HG02763 (cell line): ENCODE data around the gene JAM3.

Experiments used
- ATAC-seq: cut with Tn5 transposase; IDR thresholded peaks from one replicate; pipeline ENCODE4 v1.9.1; 2021; ENCODE audit warnings: mild to moderate bottlenecking, moderate library complexity; ENCODE audit not compliant: unreplicated experiment

The JAM3 gene

GRCh38 chr11:134142536-134142935, 73.7 kb downstream of the JAM3 start:
- no peak for ATAC-seq

- no peak for ATAC-seq
These were observed 74.9 kb downstream of the JAM3 start for GRCh38 chr11:134143801-134144200.

DNA sequence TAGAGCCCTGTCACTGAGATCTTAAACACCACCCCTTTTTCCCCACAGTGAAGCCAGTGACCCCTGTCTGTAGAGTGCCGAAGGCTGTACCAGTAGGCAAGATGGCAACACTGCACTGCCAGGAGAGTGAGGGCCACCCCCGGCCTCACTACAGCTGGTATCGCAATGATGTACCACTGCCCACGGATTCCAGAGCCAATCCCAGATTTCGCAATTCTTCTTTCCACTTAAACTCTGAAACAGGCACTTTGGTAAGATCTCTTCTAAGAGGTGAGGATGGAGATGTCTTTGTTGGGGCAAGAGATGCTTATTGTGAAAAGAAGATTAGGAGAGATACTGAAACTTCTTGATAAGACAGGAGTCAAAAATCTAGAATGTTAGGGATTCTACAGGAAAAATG, 75.9 kb downstream of the JAM3 start:
- ATAC-seq = no peak

- no peak for ATAC-seq
These were observed 76.8 kb downstream of the JAM3 start for GRCh38 chr11:134145715-134146114.

DNA sequence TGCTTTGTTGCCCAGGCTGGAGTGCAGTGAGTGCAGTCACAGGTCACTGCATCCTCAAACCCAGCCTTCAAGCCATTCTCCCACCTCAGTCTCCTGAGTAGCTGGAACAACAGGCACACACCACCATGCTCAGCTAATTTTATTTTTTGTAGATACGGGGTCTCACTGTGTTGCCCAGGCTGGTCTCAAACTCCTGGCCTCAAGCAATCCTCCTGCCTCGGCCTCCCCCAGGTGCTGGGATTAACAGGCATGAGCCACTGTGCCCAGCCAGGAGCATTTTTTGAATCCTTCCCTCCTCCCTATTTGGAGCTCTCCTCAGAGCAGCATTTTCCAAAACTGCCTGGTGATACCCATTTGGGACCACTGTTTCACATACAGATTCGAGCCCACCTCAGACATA, 77.7 kb downstream of the JAM3 start:
- no peak for ATAC-seq

GRCh38 chr11:134149371-134149770, 80.5 kb downstream of the JAM3 start:
- no peak for ATAC-seq

GRCh38 chr11:134150195-134150903, 81.5 kb downstream of the JAM3 start:
- ATAC-seq = no peak

DNA sequence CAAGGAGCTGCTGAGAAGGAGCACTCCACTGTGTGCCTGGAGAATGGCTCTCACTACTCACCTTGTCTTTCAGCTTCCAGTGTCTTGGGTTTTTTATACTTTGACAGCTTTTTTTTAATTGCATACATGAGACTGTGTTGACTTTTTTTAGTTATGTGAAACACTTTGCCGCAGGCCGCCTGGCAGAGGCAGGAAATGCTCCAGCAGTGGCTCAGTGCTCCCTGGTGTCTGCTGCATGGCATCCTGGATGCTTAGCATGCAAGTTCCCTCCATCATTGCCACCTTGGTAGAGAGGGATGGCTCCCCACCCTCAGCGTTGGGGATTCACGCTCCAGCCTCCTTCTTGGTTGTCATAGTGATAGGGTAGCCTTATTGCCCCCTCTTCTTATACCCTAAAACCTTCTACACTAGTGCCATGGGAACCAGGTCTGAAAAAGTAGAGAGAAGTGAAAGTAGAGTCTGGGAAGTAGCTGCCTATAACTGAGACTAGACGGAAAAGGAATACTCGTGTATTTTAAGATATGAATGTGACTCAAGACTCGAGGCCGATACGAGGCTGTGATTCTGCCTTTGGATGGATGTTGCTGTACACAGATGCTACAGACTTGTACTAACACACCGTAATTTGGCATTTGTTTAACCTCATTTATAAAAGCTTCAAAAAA, 82.3 kb downstream of the JAM3 start:
- no peak for ATAC-seq

- no peak for ATAC-seq
These were observed 83.8 kb downstream of the JAM3 start for GRCh38 chr11:134152696-134153095.

GRCh38 chr11:134153147-134153905, 84.5 kb downstream of the JAM3 start:
- no peak for ATAC-seq

GRCh38 chr11:134154441-134154840, 85.6 kb downstream of the JAM3 start:
- no peak for ATAC-seq

DNA sequence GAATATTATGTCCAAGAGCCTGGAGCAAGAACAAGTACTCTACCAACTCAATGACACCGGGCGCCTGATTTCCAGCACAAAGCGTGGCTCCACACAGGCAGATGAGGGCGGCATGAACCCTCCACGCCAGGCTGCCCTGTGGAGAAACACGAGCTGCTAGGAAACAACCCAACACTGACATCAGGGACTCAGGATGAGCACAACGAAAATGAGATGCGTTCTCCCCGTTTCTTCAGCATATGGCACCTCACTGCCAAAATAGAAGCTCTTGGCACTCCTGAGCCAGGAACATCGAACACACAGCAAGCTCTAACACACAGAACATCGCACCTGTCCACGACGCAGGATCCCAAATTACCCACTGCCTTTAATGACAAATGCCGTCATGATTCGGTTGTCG, 86.6 kb downstream of the JAM3 start:
- ATAC-seq = no peak

GRCh38 chr11:134155946-134156865, 87.3 kb downstream of the JAM3 start:
- ATAC-seq = no peak

GRCh38 chr11:134157451-134157850, 88.6 kb downstream of the JAM3 start:
- no peak for ATAC-seq

GRCh38 chr11:134158023-134158422, 89.2 kb downstream of the JAM3 start:
- no peak for ATAC-seq

- ATAC-seq = no peak
These were observed 90.8 kb downstream of the JAM3 start for GRCh38 chr11:134159652-134160051.

GRCh38 chr11:134164490-134165370, 95.9 kb downstream of the JAM3 start:
- ATAC-seq = no peak

DNA sequence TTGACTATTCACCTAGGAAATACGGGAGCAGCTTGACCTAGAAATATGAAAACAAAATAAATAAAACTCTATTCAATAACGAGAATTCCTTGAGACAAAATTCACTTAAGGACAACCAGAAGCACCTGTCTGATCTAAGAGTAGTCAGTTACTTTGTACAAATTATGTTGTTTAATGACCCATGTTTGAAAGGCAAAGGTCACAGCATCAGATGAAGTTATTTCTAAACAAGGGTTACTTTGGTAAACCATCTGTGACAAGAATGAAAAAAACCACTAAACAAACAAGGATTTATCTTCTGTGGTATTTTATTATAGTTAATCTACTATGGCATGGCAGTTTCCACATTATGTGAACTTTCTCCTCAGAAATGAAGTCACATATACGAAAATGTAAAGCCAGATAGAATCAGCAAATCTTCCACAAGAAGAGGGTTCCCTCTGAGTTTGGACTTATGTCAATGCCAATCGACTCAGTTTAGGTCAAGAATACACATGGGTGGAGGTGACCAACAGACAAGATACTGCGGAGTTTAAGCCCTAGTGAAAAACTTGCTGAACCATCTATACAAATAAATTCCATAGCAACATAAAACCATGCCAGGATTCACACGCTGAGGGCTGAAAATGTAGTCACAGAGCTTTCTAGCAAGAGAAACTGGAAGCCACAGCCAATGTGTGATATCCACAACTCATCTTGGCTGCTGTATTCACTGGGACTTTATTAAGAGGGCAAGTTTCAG, 101.5 kb downstream of the JAM3 start:
- no peak for ATAC-seq

DNA sequence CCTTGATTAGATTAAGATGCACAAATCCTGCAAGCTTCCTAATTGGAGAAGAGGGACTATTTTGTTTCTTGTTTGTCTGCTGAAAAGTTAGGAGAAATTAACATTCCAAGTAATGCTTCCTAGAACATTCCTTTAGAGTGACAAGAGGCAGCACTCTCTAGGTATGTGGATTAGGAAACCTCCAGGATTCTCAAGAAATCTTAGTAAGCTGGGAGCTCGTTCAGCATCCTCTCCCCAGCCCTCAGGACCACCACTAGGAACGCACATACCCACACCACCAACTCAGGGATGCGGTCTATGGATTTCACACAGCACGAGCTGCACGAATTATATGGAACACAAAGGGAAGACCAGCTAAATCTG, 102.0 kb downstream of the JAM3 start:
- no peak for ATAC-seq
